OCI-LY1 (cell line): ENCODE data around the gene CCL20.
"Not testable (repeated sequence)": the region's sequence is repeated elsewhere in the genome, so short reads cannot be mapped to it uniquely, and the experiment has no call there.

Experiments
- H2AFZ ChIP-seq: fragments of 200-600 bp; sonication (generic), shearing (Covaris generic); 2 replicates; pipeline ENCODE4 v1.6.0; 2014; ENCODE audit warnings: antibody characterized with exemption, mild to moderate bottlenecking, low read length
- H3F3A ChIP-seq: fragments of 200-600 bp; sonication (generic), shearing (Covaris generic); 2 replicates; pipeline ENCODE4 v1.6.0; 2014; ENCODE audit warnings: mild to moderate bottlenecking, antibody characterized with exemption, low read length, moderate library complexity; ENCODE audit not compliant: insufficient read depth
- H3K27ac ChIP-seq: fragments of 200-600 bp; sonication (generic); 2 replicates; pipeline ENCODE4 v1.5.1; 2014; ENCODE audit warnings: low read length, mixed run types, mild to moderate bottlenecking, low read depth; ENCODE audit not compliant: poor library complexity, severe bottlenecking
- H3K27me3 ChIP-seq: fragments of 200-600 bp; sonication (generic); 2 replicates; pipeline ENCODE4 v1.6.0; 2014; ENCODE audit warnings: antibody characterized with exemption, mild to moderate bottlenecking, low read length, moderate library complexity; ENCODE audit not compliant: insufficient read depth
- H3K36me3 ChIP-seq: fragments of 200-600 bp; sonication (generic); 2 replicates; pipeline ENCODE4 v1.6.1; 2014; ENCODE audit warnings: mild to moderate bottlenecking, antibody characterized with exemption, low read length, moderate library complexity, mixed read lengths; ENCODE audit not compliant: insufficient read depth
- H3K4me1 ChIP-seq: fragments of 200-600 bp; sonication (generic); 2 replicates; pipeline ENCODE4 v1.5.1; 2014; ENCODE audit warnings: mild to moderate bottlenecking, low read length, moderate library complexity; ENCODE audit not compliant: insufficient read depth, severe bottlenecking
- H3K4me2 ChIP-seq: fragments of 200-600 bp; sonication (generic), shearing (Covaris generic); 2 replicates; pipeline ENCODE4 v1.6.1; 2014; ENCODE audit warnings: low read length
- H3K4me3 ChIP-seq: fragments of 200-600 bp; sonication (generic); 2 replicates; pipeline ENCODE4 v1.5.1; 2014; ENCODE audit warnings: low read length, low read depth, mild to moderate bottlenecking, mixed read lengths; ENCODE audit not compliant: poor library complexity, severe bottlenecking
- H3K79me2 ChIP-seq: fragments of 200-600 bp; shearing (Covaris generic); 2 replicates; pipeline ENCODE4 v1.6.1; 2016; ENCODE audit warnings: mixed run types, low read length, mixed read lengths; ENCODE audit not compliant: insufficient read depth
- H3K9ac ChIP-seq: fragments of 200-600 bp; sonication (generic), shearing (Covaris generic); 2 replicates; pipeline ENCODE4 v1.6.1; 2014; ENCODE audit warnings: mild to moderate bottlenecking, low read length, mixed read lengths
- H3K9me2 ChIP-seq: fragments of 200-600 bp; sonication (generic), shearing (Covaris generic); 2 replicates; pipeline ENCODE4 v1.6.1; 2014; ENCODE audit warnings: low read depth, mild to moderate bottlenecking, low read length, mixed read lengths
- H3K9me3 ChIP-seq: fragments of 200-600 bp; shearing (Covaris generic); 2 replicates; pipeline ENCODE4 v1.6.1; 2014; ENCODE audit warnings: low read length, mixed read lengths
- H4K20me1 ChIP-seq: fragments of 200-600 bp; sonication (generic), shearing (Covaris generic); 2 replicates; pipeline ENCODE4 v1.6.0; 2016; ENCODE audit warnings: mild to moderate bottlenecking, low read length; ENCODE audit not compliant: insufficient read depth
- EZH2 ChIP-seq: fragments of 200-600 bp; sonication (generic), shearing (Covaris generic); IDR thresholded peaks from 2 replicates; pipeline ENCODE4 v1.8.0; 2017; ENCODE audit warnings: borderline replicate concordance, mixed run types, mild to moderate bottlenecking, antibody characterized with exemption, low read length, moderate library complexity, mixed read lengths
- TF ChIP-seq, protein P1 (sequence below): fragments of 200-600 bp; sonication (generic), shearing (Covaris generic); IDR thresholded peaks from 2 replicates; pipeline ENCODE4 v1.5.1; 2017; ENCODE audit warnings: mild to moderate bottlenecking, antibody characterized with exemption, low read length, moderate library complexity, mixed read lengths

Gene CCL20

DNA sequence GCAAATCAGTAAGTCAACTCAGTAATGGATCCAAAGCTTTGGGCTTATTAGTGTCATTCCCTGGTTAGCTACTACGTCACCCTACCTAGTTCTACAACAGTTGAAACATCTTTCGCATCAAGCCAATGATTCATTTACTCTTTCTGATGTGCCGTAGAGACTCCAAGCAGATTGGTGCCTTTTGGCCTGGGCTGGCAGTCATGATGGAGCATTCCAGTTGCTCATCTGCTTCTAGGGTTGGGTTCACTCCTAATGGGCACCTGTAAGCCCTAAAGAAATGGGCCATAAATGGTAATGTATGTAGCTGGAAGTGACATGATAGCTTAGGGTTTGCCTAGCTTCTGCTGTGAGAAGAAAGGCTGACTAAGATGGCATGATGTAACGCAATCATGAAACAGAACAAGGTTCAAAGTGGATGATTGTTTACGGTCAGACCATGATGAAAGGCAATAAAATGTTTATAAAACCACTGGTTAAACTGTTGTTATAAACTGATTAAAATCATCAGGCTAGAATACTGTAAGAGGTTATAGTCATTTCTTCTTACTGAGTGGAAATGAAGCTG is 20.4 kb upstream of the CCL20 start:
- Histone ChIP-seq H3K36me3 (no peaks in the 10 kb centered on the region), H3K4me1 (no peaks in the 10 kb centered on the region), H3K9me2 (no peaks in the 10 kb centered on the region), H3K27me3 (no peaks in the 10 kb centered on the region), H2AFZ (no peak overlapping the region), H3K79me2 (no peaks in the 10 kb centered on the region), H3K9ac (no peak overlapping the region), H3F3A (no peaks in the 10 kb centered on the region), H3K4me3 (no peak overlapping the region), H3K4me2 (no peak overlapping the region), H3K9me3 (no peaks in the 10 kb centered on the region), H4K20me1 (no peaks in the 10 kb centered on the region), H3K27ac (no peak overlapping the region)
- no peak for TF ChIP-seq EZH2
- TF ChIP-seq, protein P1, sequence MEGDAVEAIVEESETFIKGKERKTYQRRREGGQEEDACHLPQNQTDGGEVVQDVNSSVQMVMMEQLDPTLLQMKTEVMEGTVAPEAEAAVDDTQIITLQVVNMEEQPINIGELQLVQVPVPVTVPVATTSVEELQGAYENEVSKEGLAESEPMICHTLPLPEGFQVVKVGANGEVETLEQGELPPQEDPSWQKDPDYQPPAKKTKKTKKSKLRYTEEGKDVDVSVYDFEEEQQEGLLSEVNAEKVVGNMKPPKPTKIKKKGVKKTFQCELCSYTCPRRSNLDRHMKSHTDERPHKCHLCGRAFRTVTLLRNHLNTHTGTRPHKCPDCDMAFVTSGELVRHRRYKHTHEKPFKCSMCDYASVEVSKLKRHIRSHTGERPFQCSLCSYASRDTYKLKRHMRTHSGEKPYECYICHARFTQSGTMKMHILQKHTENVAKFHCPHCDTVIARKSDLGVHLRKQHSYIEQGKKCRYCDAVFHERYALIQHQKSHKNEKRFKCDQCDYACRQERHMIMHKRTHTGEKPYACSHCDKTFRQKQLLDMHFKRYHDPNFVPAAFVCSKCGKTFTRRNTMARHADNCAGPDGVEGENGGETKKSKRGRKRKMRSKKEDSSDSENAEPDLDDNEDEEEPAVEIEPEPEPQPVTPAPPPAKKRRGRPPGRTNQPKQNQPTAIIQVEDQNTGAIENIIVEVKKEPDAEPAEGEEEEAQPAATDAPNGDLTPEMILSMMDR = no peak

DNA sequence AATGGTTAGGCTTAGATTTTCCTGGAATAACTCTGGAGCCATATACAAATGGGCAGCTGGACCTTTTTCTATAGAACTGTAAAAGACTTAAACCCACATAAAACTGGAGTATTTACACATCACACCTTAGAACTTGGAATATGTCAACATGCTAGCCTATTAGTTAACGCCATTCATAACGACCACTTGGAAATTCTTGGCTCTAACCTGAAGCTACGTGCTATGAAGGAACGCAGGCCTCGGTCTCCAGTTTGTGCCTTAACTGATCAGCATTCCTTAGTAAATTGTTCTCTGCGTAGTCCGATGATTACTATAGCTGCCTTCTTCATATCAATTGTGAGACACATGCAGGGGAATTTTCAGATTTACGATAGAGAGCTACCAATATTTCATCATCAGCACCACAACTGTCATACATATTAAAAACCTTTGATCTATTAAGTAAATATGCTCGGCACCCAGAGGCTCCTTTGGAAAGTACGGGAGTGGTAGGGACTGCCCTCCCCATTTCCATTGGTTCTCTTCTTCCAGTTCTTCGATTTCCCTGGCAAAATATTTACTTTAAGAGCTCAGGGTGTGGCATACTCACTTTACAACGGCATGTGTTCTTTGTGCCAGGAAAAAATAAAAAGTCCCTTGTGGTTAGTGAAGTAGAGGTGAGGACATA is 17.5 kb upstream of the CCL20 start:
- no peak overlapping the region for H2AFZ ChIP-seq
- TF ChIP-seq EZH2 = no peak
- TF ChIP-seq, protein P1 = no peak
- no peaks in the 10 kb centered on the region for H3K9me2 ChIP-seq
- H3F3A ChIP-seq = no peaks in the 10 kb centered on the region
- H3K9me3 ChIP-seq = no peaks in the 10 kb centered on the region
- no peak overlapping the region for H3K27ac ChIP-seq
- no peaks in the 10 kb centered on the region for H3K36me3 ChIP-seq
- no peak overlapping the region for H3K9ac ChIP-seq
- no peak overlapping the region for H3K4me3 ChIP-seq
- H3K4me1 ChIP-seq = no peaks in the 10 kb centered on the region
- no peaks in the 10 kb centered on the region for H3K79me2 ChIP-seq
- H3K4me2 ChIP-seq = no peak overlapping the region
- no peaks in the 10 kb centered on the region for H4K20me1 ChIP-seq
- no peaks in the 10 kb centered on the region for H3K27me3 ChIP-seq

DNA sequence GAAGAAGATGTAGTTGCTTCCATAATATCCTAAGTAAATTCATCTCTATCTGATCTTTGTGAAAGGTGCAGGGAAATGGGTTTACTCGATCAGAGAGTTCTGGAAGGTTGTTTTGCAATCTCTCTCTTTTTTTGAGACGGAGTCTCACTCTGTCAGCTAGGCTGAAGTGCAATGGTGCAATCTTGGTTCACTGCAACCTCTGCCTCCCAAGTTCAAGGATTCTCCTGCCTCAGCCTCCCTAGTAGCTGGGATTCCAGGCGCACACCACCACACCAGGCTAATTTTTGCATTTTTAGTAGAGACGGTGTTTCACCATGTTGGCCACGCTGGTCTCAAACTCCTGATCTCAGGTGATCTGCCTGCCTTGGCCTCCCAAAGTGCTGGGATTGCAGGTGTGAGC is 16.9 kb upstream of the CCL20 start:
- not testable (repeated sequence) for H3K9ac ChIP-seq, H3K4me1 ChIP-seq, H3K27me3 ChIP-seq, H3K36me3 ChIP-seq, H3K9me2 ChIP-seq, H3K4me3 ChIP-seq, H3K4me2 ChIP-seq, H4K20me1 ChIP-seq, H3K79me2 ChIP-seq, H3K9me3 ChIP-seq, H3K27ac ChIP-seq, H2AFZ ChIP-seq, H3F3A ChIP-seq

DNA sequence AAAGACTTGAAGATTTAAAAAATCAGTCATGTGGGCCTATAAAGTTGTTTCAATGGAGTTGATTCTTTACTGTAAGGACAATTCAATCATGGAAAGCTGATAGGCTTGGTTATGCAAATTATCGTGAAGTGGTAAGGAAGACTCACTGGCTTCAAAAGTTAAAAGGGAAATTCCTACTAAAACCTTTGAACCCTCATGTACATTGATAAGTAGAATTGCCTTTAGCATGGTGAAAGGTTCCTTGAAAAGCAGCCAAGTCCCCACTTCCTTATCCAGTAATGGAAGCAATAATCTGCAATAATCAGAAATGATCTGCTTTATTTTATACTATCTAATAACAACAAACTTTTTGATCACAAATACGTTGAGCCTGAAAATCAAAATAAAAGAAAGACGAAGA is 14.4 kb upstream of the CCL20 start:
- Histone ChIP-seq H3K27ac (no peak overlapping the region), H3K27me3 (no peaks in the 10 kb centered on the region), H3K36me3 (no peaks in the 10 kb centered on the region), H3K79me2 (no peaks in the 10 kb centered on the region), H3K9me2 (no peaks in the 10 kb centered on the region), H3K4me3 (no peak overlapping the region), H3K9me3 (no peaks in the 10 kb centered on the region), H3K4me2 (no peak overlapping the region), H3K9ac (no peak overlapping the region), H3K4me1 (no peaks in the 10 kb centered on the region), H3F3A (no peaks in the 10 kb centered on the region), H2AFZ (no peak overlapping the region), H4K20me1 (no peaks in the 10 kb centered on the region)
- TF ChIP-seq EZH2 = no peak
- TF ChIP-seq, protein P1 = no peak
